ENCODE data around the gene PTPN22.

The PTPN22 gene

GRCh38 chr1:113811888-113812660 lies 59.4 kb downstream of the PTPN22 start, which contains the start of gene RSBN1:
RSBN1 (minus strand) TSS chr1:113812476; CDS start chr1:113812412, 64 bp downstream.
- H3K27ac Mint-ChIP-seq = peak within 1 kb of the TSS; percentile 99
- peaks cover 18 to 36% of the 10 kb centered on the region in 2 donors for H3K4me1 Mint-ChIP-seq (ENCODE audit: low read depth in 2 of 2)
- H3K36me3 Mint-ChIP-seq (ENCODE audit: insufficient read depth) = peaks cover 55% of the 10 kb centered on the region
- no peaks in the 10 kb centered on the region for H3K9me3 Mint-ChIP-seq
- peak within 1 kb of the TSS; percentile 96 to 97 for H3K4me3 Mint-ChIP-seq
- ATAC-seq (replicated peaks) (peak; percentile 87), DNase-seq (peak; percentile 97)
- no peaks in the 10 kb centered on the region for H3K27me3 Mint-ChIP-seq

- Mint-ChIP-seq H3K27ac (peak overlapping the region; percentile 99), H3K9me3 (no peaks in the 10 kb centered on the region), H3K27me3 (no peaks in the 10 kb centered on the region), H3K4me1 (ENCODE audit: low read depth in 2 of 2) (peaks cover 22 to 42% of the 10 kb centered on the region in 2 donors), H3K4me3 (peak overlapping the region; percentile 96 to 97), H3K36me3 (ENCODE audit: insufficient read depth) (peaks cover 53% of the 10 kb centered on the region)
- ATAC-seq (replicated peaks) (no peak), DNase-seq (peak; percentile 12 to 25 (median 21))
These were observed 60.2 kb downstream of the PTPN22 start for GRCh38 chr1:113811156-113811887.

- DNase-seq (no peak), ATAC-seq (replicated peaks) (no peak)
- Mint-ChIP-seq H3K4me1 (ENCODE audit: low read depth in 2 of 2) (peaks cover 30 to 55% of the 10 kb centered on the region in 2 donors), H3K4me3 (peak overlapping the region; percentile 96 to 97), H3K27ac (peak overlapping the region; percentile 59 to 99), H3K27me3 (no peaks in the 10 kb centered on the region), H3K36me3 (ENCODE audit: insufficient read depth) (peaks cover 50% of the 10 kb centered on the region), H3K9me3 (no peaks in the 10 kb centered on the region)
These were observed 61.6 kb downstream of the PTPN22 start for GRCh38 chr1:113809670-113810602.

GRCh38 chr1:113808450-113809195 lies 62.9 kb downstream of the PTPN22 start:
- Mint-ChIP-seq H3K36me3 (ENCODE audit: insufficient read depth) (peaks cover 55% of the 10 kb centered on the region), H3K27ac (peak overlapping the region in 1 of 2 donors; percentile 18), H3K27me3 (no peaks in the 10 kb centered on the region), H3K9me3 (no peaks in the 10 kb centered on the region), H3K4me1 (ENCODE audit: low read depth in 2 of 2) (peaks cover 35 to 67% of the 10 kb centered on the region in 2 donors), H3K4me3 (peak overlapping the region; percentile 96 to 97)
- DNase-seq (no peak), ATAC-seq (replicated peaks) (no peak)

- H3K9me3 Mint-ChIP-seq = no peaks in the 10 kb centered on the region
- H3K4me3 Mint-ChIP-seq = peak overlapping the region; percentile 12 to 53
- no peaks in the 10 kb centered on the region for H3K27me3 Mint-ChIP-seq
- ATAC-seq (replicated peaks) (no peak), DNase-seq (no peak)
- peaks cover 35% of the 10 kb centered on the region for H3K36me3 Mint-ChIP-seq (ENCODE audit: insufficient read depth)
- peaks cover 46 to 87% of the 10 kb centered on the region in 2 donors for H3K4me1 Mint-ChIP-seq (ENCODE audit: low read depth in 2 of 2)
- peak overlapping the region in 1 of 2 donors; percentile 49 for H3K27ac Mint-ChIP-seq
These were observed 65.9 kb downstream of the PTPN22 start for GRCh38 chr1:113805639-113806038.

- H3K9me3 Mint-ChIP-seq = no peaks in the 10 kb centered on the region
- peaks cover 47 to 88% of the 10 kb centered on the region in 2 donors for H3K4me1 Mint-ChIP-seq (ENCODE audit: low read depth in 2 of 2)
- ATAC-seq (replicated peaks) (no peak), DNase-seq (no peak)
- no peaks in the 10 kb centered on the region for H3K27me3 Mint-ChIP-seq
- H3K36me3 Mint-ChIP-seq (ENCODE audit: insufficient read depth) = peaks cover 35% of the 10 kb centered on the region
- peak overlapping the region; percentile 38 to 53 for H3K4me3 Mint-ChIP-seq
- H3K27ac Mint-ChIP-seq = peak overlapping the region in 1 of 2 donors; percentile 49
These were observed 66.3 kb downstream of the PTPN22 start for GRCh38 chr1:113805256-113805531.

GRCh38 chr1:113804421-113805255 lies 66.9 kb downstream of the PTPN22 start:
- no peak for ATAC-seq (replicated peaks)
- peak overlapping the region in 1 of 2 donors; percentile 49 for H3K27ac Mint-ChIP-seq
- no peak for DNase-seq
- no peaks in the 10 kb centered on the region for H3K9me3 Mint-ChIP-seq
- H3K4me1 Mint-ChIP-seq (ENCODE audit: low read depth in 2 of 2) = peaks cover 44 to 88% of the 10 kb centered on the region in 2 donors
- H3K36me3 Mint-ChIP-seq (ENCODE audit: insufficient read depth) = peaks cover 35% of the 10 kb centered on the region
- peak overlapping the region; percentile 38 to 56 for H3K4me3 Mint-ChIP-seq
- H3K27me3 Mint-ChIP-seq = no peaks in the 10 kb centered on the region

- ATAC-seq (replicated peaks) = no peak
- H3K27me3 Mint-ChIP-seq = no peaks in the 10 kb centered on the region
- H3K36me3 Mint-ChIP-seq (ENCODE audit: insufficient read depth) = peaks cover 37% of the 10 kb centered on the region
- H3K4me3 Mint-ChIP-seq = peak overlapping the region in 1 of 2 donors; percentile 25
- peaks cover 43 to 81% of the 10 kb centered on the region in 2 donors for H3K4me1 Mint-ChIP-seq (ENCODE audit: low read depth in 2 of 2)
- no peak overlapping the region for H3K27ac Mint-ChIP-seq
- DNase-seq = no peak
- no peaks in the 10 kb centered on the region for H3K9me3 Mint-ChIP-seq
These were observed 69.0 kb downstream of the PTPN22 start for GRCh38 chr1:113802367-113803007.

- DNase-seq (no peak), ATAC-seq (replicated peaks) (no peak)
- Mint-ChIP-seq H3K27me3 (no peaks in the 10 kb centered on the region), H3K36me3 (ENCODE audit: insufficient read depth) (peaks cover 42% of the 10 kb centered on the region), H3K27ac (no peak overlapping the region), H3K4me1 (ENCODE audit: low read depth in 2 of 2) (peaks cover 34 to 64% of the 10 kb centered on the region in 2 donors), H3K9me3 (no peaks in the 10 kb centered on the region), H3K4me3 (no peak overlapping the region)
These were observed 71.0 kb downstream of the PTPN22 start for GRCh38 chr1:113800487-113800886.

GRCh38 chr1:113797472-113797871 lies 74.0 kb downstream of the PTPN22 start:
- no peaks in the 10 kb centered on the region for H3K27me3 Mint-ChIP-seq
- no peak overlapping the region for H3K4me3 Mint-ChIP-seq
- DNase-seq = no peak
- peaks cover 29 to 56% of the 10 kb centered on the region in 2 donors for H3K4me1 Mint-ChIP-seq (ENCODE audit: low read depth in 2 of 2)
- H3K27ac Mint-ChIP-seq = no peak overlapping the region
- peaks cover 39% of the 10 kb centered on the region for H3K36me3 Mint-ChIP-seq (ENCODE audit: insufficient read depth)
- H3K9me3 Mint-ChIP-seq = no peaks in the 10 kb centered on the region
- no peak for ATAC-seq (replicated peaks)

- no peak for DNase-seq
- Mint-ChIP-seq H3K27me3 (no peaks in the 10 kb centered on the region), H3K9me3 (no peaks in the 10 kb centered on the region), H3K36me3 (ENCODE audit: insufficient read depth) (peaks cover 41% of the 10 kb centered on the region), H3K4me1 (ENCODE audit: low read depth in 2 of 2) (peaks cover 36 to 58% of the 10 kb centered on the region in 2 donors), H3K27ac (peak overlapping the region in 1 of 2 donors; percentile 0), H3K4me3 (no peak overlapping the region)
- no peak for ATAC-seq (replicated peaks)
These were observed 77.4 kb downstream of the PTPN22 start for GRCh38 chr1:113793878-113794834.

Measured in effector memory CD8-positive, alpha-beta T cell (primary cell).